GM12878 (cell line): ENCODE measurements around the gene TIMP2. TPM values are rescaled to one million over a fixed set of nuclear protein-coding genes. Genes with fewer than 3 reads are reported as not detected.

ENCODE experiments used
- ATAC-seq: fragments of 200-7000 bp; cut with Tn5 transposase; 3 replicates; pipeline ENCODE4 v1.9.1; 2020; ENCODE audit warnings: mild to moderate bottlenecking, moderate library complexity
- BruUV-seq: library from RNA; stranded (reverse); fragments of 400-500 nt; replicated peaks from 2 replicates; lab custom pipeline; 2021; lab: Mats Ljungman, UMichigan
- CTCF ChIA-PET: fragments of 300-600 bp; sonication (Branson Sonifier 250); formaldehyde crosslinking; extraction: SDS; loops from one replicate; lab custom pipeline; 2021; ENCODE audit warnings: inconsistent platforms; lab: Yijun Ruan, JAX
- POLR2A ChIA-PET: fragments of 350-600 bp; formaldehyde crosslinking; extraction: SDS; loops from one replicate; lab custom pipeline; 2021; ENCODE audit warnings: inconsistent platforms; lab: Charles Lee
- RAD21 ChIA-PET: fragments of 300-600 bp; sonication (Branson Sonifier 250); formaldehyde crosslinking; loops from one replicate; lab custom pipeline; 2023; ENCODE audit warnings: antibody characterized with exemption; ENCODE audit not compliant: unreplicated experiment; lab: Charles Lee
- SMC1A ChIA-PET: fragments of 300-600 bp; sonication (Branson Sonifier 250); formaldehyde crosslinking; loops from one replicate; lab custom pipeline; 2023; ENCODE audit not compliant: unreplicated experiment, uncharacterized antibody; lab: Charles Lee
- DNase-seq: peaks from one replicate; pipeline ENCODE4 v3.0.0-alpha.2; 2011; ENCODE audit warnings: low read depth, low spot score
- FAIRE-seq: peaks from 3 replicates; lab custom pipeline; 2011; peaks lifted over from hg19 to GRCh38; lab: Jason Lieb, UNC
- H2AFZ ChIP-seq: 2 replicates; pipeline ENCODE4 v1.6.0; 2011; ENCODE audit warnings: low read depth, low read length, control low read depth; ENCODE audit not compliant: control insufficient read depth
- H3K27ac ChIP-seq: 2 replicates; pipeline ENCODE4 v1.5.1; 2011; ENCODE audit warnings: control low read depth; ENCODE audit not compliant: control insufficient read depth, insufficient read depth
- H3K27me3 ChIP-seq, 2 experiments: replicated peaks in 1 of 2; 2 replicates each; pipeline versions ENCODE4 v1.6.0 to v1.6.1; 2011; ENCODE audit warnings: low read length in 1 of 2; ENCODE audit not compliant: control insufficient read depth in 2 of 2, insufficient read depth in 2 of 2
- H3K36me3 ChIP-seq, 2 experiments: 2 replicates each; pipeline ENCODE4 v1.5.1; 2011; ENCODE audit warnings: low read length in 1 of 2; ENCODE audit not compliant: control insufficient read depth in 2 of 2, insufficient read depth in 2 of 2
- H3K4me1 ChIP-seq: 2 replicates; pipeline ENCODE4 v1.6.1; 2011; ENCODE audit warnings: mild to moderate bottlenecking, low read length, moderate library complexity, mixed read lengths; ENCODE audit not compliant: control insufficient read depth, insufficient read depth
- H3K4me2 ChIP-seq: 2 replicates; pipeline ENCODE4 v1.6.0; 2011; ENCODE audit warnings: control low read depth; ENCODE audit not compliant: control insufficient read depth, insufficient read depth
- H3K4me3 ChIP-seq: fragments of 200-600 bp; sonication (generic); 2 replicates; pipeline ENCODE4 v1.5.1; 2016
- H3K79me2 ChIP-seq: 2 replicates; pipeline ENCODE4 v1.6.0; 2011; ENCODE audit warnings: low read length; ENCODE audit not compliant: control insufficient read depth, insufficient read depth
- H3K9ac ChIP-seq: 2 replicates; pipeline ENCODE4 v1.8.0; 2011; ENCODE audit warnings: low read length, control low read depth, mixed read lengths; ENCODE audit not compliant: control insufficient read depth, insufficient read depth
- H3K9me3 ChIP-seq: replicated peaks from 3 replicates; pipeline ENCODE4 v1.5.1; 2011; ENCODE audit warnings: mild to moderate bottlenecking, low read length; ENCODE audit not compliant: control insufficient read depth, insufficient read depth
- H4K20me1 ChIP-seq: 2 replicates; pipeline ENCODE4 v1.6.0; 2011; ENCODE audit not compliant: control insufficient read depth, insufficient read depth
- HCFC1 ChIP-seq: fragments of 150-350 bp; IDR thresholded peaks from 2 replicates; pipeline ENCODE4 v1.6.1; 2014; ENCODE audit warnings: low read length
- MAX ChIP-seq: IDR thresholded peaks from 2 replicates; pipeline ENCODE4 v1.6.1; 2012; ENCODE audit warnings: low read depth, low read length, improper control_type of control experiment
- MYB ChIP-seq: fragments of 150-350 bp; IDR thresholded peaks from 2 replicates; pipeline ENCODE4 v1.6.1; 2014; ENCODE audit warnings: mild to moderate bottlenecking, low read depth, low read length, borderline replicate concordance
- NFIC ChIP-seq: IDR thresholded peaks from 2 replicates; pipeline ENCODE4 v1.6.1; 2012; ENCODE audit warnings: low read depth, mild to moderate bottlenecking, inconsistent platforms, low read length, moderate library complexity
- NR2C2 ChIP-seq: IDR thresholded peaks from 2 replicates; pipeline ENCODE4 v1.6.1; 2011; ENCODE audit warnings: borderline replicate concordance, low read depth; ENCODE audit not compliant: control insufficient read depth, insufficient read length
- POU2F2 ChIP-seq: IDR thresholded peaks from 3 replicates; pipeline ENCODE4 v1.6.1; 2011; ENCODE audit warnings: low read depth, mild to moderate bottlenecking, low read length, borderline replicate concordance
- PRDM15 ChIP-seq: fragments of 450-650 bp; formaldehyde crosslinking; IDR thresholded peaks from 2 replicates; pipeline ENCODE4 v1.4.0; 2020; ENCODE audit warnings: mild to moderate bottlenecking, moderate library complexity
- RBBP5 ChIP-seq: fragments of 200-600 bp; sonication (generic); conservative IDR thresholded peaks from 2 replicates; pipeline ENCODE4 v1.6.1; 2016
- TCF7 ChIP-seq: IDR thresholded peaks from 2 replicates; pipeline ENCODE4 v1.6.1; 2014; ENCODE audit warnings: antibody characterized with exemption, borderline replicate concordance
- ZNF274 ChIP-seq: IDR thresholded peaks from one replicate; pipeline ENCODE4 v1.8.0; 2011; ENCODE audit not compliant: insufficient read length, insufficient read depth
- ZSCAN29 ChIP-seq: fragments of 450-650 bp; IDR thresholded peaks from 2 replicates; pipeline ENCODE4 v1.6.1; 2017; ENCODE audit warnings: mild to moderate bottlenecking, moderate library complexity
- WGBS: methylation state at CpG from one replicate; pipeline ENCODE4 v1.1.6; 2016; ENCODE audit warnings: low lambda C conversion rate; ENCODE audit not compliant: insufficient replicate concordance, insufficient coverage; ENCODE audit errors: missing lambda C conversion rate; 5-methylcytosine and 5-hydroxymethylcytosine counted together
- in situ Hi-C: fragments of 300-500 bp; cut with MboI; formaldehyde crosslinking; loops from 9 replicates; pipeline ENCODE4 v1.14.3; 2018; ENCODE audit warnings: mixed read lengths
- intact Hi-C: fragments of 100-400 bp; cut with micrococcal nuclease; formaldehyde crosslinking; loops from one replicate; pipeline ENCODE4 v1.14.2; 2022; ENCODE audit not compliant: unreplicated experiment
- polyA plus RNA-seq, 11 experiments: library from polyadenylated mRNA; depleted of rRNA in 4 of 11; unstranded in 6 of 11; stranded (reverse) in 5 of 11; fragments of >200 nt; fragmentation: Nextera tagmentation in 4 of 11; fragmentation: Illumina TruSeq in 1 of 11; extraction: Ambion mirVana in 4 of 11; extraction: Trizol in 1 of 11; gene quantifications; 1 replicate in 1 of 11; 2 replicates in 10 of 11; pipeline versions ENCODE4 v1.2.1 to v1.2.3, GENCODE V29; 2011 to 2016; ENCODE audit warnings: inconsistent platforms in 2 of 11, missing spikeins in 2 of 11, low read depth in 1 of 11
- total RNA-seq, 4 experiments: library from RNA; depleted of rRNA in 3 of 4; stranded (reverse); fragments of >200 nt in 3 of 4; fragmentation: Illumina TruSeq in 1 of 4; extraction: Trizol in 1 of 4; gene quantifications; 2 replicates each; pipeline versions ENCODE4 v1.2.1 to v1.2.3, GENCODE V29; 2013 to 2021
- TF ChIP-seq, protein P1 (sequence below): fragments of 450-650 bp; formaldehyde crosslinking; IDR thresholded peaks from 2 replicates; pipeline ENCODE4 v1.4.0; 2022; ENCODE audit warnings: mild to moderate bottlenecking, moderate library complexity
- TF ChIP-seq, protein P2 (sequence below): fragments of 450-650 bp; formaldehyde crosslinking; IDR thresholded peaks from 2 replicates; pipeline ENCODE4 v1.5.0; 2022; ENCODE audit warnings: mild to moderate bottlenecking, missing genetic modification characterization

The TIMP2 gene
- total and polyA plus RNA-seq, 10 of the 15 experiments (the other 5 are each of a cell fraction or from before 2014, with no cell fraction given): 0.03 to 0.41 (median 0.04) TPM; not detected in 7

DNA sequence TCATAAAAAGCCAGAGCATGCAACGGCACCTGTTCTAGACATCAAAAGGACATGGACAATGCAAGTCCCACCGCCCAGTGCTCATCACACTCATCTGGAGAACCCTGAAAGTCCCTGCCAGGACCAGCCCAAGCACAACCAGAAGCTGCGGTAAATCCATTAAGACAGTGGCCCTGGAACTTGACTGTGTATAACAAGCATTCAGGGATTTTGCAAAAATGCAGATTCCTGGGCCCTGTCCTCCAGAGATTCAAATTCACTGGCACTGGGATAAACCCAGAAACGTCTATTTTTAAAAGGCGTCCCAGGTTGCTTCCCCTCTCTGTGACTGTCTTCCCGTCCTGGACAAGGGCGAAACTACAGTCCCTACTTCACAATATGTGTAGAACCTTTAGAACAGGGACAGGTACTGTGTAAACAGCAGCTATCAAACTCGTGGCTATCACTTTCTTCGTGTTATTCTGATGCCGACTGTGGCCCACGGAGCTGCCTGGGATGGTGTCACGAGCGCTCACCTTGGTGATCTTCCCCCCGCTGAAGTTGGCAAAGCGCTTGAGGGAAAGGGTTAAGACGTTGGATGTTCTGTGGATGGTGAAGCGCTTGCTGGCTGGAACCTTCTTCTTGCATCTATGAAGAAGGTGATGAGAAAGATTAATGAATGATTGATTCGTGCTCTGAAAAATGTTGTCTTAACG is 106.9 kb downstream of the TIMP2 start:
- Histone ChIP-seq H3K27ac (no peak overlapping the region), H3K9me3 (no peaks in the 10 kb centered on the region), H3K4me3 (no peak overlapping the region), H3K79me2 (no peaks in the 10 kb centered on the region; the same call in 1 of the 2 replicates), H3K36me3 (peaks cover 43 to 52% of the 10 kb centered on the region in 2 experiments), H4K20me1 (no peaks in the 10 kb centered on the region), H3K9ac (no peak overlapping the region), H3K27me3 (no peaks in the 10 kb centered on the region), H2AFZ (no peak overlapping the region), H3K4me2 (no peak overlapping the region), H3K4me1 (no peaks in the 10 kb centered on the region; the same call in 1 of the 2 replicates)
- no peak for FAIRE-seq
- intact Hi-C loops: no loop called here
- no TSS peak for BruUV-seq
- POLR2A ChIA-PET: interaction anchor here (0.6 kb wide), 1 partner anchor 727 kb away, joined by 3 read pairs; no protein-coding TSS in a partner anchor
- in situ Hi-C loops: no loop called here
- no peak for ATAC-seq
- RAD21 ChIA-PET: no interaction called here
- SMC1A ChIA-PET: no interaction called here
- 91% methylated on average over 19 of the region's 19 CpGs for WGBS
- CTCF ChIA-PET: no interaction called here
- DNase-seq: no peak
- TF ChIP-seq, protein P1, sequence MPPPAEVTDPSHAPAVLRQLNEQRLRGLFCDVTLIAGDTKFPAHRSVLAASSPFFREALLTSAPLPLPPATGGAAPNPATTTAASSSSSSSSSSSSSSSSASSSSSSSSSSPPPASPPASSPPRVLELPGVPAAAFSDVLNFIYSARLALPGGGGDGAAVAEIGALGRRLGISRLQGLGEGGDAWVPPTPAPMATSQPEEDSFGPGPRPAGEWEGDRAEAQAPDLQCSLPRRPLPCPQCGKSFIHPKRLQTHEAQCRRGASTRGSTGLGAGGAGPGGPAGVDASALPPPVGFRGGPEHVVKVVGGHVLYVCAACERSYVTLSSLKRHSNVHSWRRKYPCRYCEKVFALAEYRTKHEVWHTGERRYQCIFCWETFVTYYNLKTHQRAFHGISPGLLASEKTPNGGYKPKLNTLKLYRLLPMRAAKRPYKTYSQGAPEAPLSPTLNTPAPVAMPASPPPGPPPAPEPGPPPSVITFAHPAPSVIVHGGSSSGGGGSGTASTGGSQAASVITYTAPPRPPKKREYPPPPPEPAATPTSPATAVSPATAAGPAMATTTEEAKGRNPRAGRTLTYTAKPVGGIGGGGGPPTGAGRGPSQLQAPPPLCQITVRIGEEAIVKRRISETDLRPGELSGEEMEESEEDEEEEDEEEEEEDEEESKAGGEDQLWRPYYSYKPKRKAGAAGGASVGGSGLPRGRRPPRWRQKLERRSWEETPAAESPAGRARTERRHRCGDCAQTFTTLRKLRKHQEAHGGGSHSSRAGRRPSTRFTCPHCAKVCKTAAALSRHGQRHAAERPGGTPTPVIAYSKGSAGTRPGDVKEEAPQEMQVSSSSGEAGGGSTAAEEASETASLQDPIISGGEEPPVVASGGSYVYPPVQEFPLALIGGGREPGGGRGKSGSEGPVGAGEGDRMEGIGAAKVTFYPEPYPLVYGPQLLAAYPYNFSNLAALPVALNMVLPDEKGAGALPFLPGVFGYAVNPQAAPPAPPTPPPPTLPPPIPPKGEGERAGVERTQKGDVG (CRISPR knock-in tag): no peak
- TF ChIP-seq MAX: no peak
- no peak for TF ChIP-seq POU2F2
- no peak for TF ChIP-seq MYB
- TF ChIP-seq ZNF274: no peak
- TF ChIP-seq ZSCAN29: no peak
- TF ChIP-seq, protein P2, sequence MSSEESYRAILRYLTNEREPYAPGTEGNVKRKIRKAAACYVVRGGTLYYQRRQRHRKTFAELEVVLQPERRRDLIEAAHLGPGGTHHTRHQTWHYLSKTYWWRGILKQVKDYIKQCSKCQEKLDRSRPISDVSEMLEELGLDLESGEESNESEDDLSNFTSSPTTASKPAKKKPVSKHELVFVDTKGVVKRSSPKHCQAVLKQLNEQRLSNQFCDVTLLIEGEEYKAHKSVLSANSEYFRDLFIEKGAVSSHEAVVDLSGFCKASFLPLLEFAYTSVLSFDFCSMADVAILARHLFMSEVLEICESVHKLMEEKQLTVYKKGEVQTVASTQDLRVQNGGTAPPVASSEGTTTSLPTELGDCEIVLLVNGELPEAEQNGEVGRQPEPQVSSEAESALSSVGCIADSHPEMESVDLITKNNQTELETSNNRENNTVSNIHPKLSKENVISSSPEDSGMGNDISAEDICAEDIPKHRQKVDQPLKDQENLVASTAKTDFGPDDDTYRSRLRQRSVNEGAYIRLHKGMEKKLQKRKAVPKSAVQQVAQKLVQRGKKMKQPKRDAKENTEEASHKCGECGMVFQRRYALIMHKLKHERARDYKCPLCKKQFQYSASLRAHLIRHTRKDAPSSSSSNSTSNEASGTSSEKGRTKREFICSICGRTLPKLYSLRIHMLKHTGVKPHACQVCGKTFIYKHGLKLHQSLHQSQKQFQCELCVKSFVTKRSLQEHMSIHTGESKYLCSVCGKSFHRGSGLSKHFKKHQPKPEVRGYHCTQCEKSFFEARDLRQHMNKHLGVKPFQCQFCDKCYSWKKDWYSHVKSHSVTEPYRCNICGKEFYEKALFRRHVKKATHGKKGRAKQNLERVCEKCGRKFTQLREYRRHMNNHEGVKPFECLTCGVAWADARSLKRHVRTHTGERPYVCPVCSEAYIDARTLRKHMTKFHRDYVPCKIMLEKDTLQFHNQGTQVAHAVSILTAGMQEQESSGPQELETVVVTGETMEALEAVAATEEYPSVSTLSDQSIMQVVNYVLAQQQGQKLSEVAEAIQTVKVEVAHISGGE (CRISPR knock-in tag): no peak
- no peak for TF ChIP-seq HCFC1
- no peak for TF ChIP-seq TCF7
- no peak for TF ChIP-seq NR2C2
- no peak for TF ChIP-seq NFIC
- no peak for TF ChIP-seq RBBP5
- no peak for TF ChIP-seq PRDM15
